ENCODE results near the gene PRG3. TPM values are rescaled to one million over a fixed set of nuclear protein-coding genes. Genes with fewer than 3 reads are reported as not detected.

Gene PRG3
- polyA plus RNA-seq, 3 donors, result not detected

DNA sequence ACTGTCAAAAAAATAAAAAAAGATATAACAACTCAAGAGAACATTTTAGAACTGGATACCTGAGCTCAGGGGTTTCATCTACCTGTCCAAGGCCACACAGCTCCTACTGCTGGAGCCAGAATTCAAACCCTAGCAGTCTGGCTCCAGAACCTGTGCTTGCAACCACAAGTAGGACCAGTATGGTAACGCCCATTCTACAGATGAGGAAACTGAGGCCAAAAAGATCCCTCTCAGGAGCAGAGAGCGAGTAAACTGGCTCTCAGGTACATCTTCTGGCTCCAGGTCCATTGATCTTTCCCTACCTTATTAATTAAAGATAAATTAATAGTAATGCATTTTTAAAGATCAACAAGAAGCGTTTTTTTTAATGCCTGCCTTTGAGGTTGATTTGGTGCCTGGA is 23.6 kb downstream of the PRG3 start:
- 80% methylated on average over 1 of the region's 3 CpGs for WGBS (ENCODE audit: insufficient coverage)
- no peak overlapping the region for H3K27ac Mint-ChIP-seq
- H3K9me3 Mint-ChIP-seq, result peaks cover 0 to 1% (median 0%) of the 10 kb centered on the region in 7 donors

DNA sequence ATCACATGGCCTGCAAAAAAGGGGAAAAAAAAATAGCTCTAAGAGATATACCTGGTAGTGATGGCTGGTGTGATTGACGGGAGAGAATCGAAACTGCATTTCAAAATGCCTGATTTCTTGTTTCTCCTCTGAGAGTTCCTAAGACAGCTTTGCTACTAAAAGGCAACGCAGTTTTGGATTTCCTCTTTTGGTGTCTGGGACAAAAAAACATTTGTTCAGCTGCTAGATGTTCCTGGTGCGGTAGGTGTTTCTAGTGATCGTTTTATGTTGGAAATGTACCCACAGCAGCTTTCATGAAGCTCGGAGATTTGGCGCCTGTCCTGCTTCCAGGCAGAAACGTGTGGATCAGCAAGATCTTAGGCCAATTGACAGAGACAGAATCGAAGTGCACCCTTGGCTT is 24.7 kb downstream of the PRG3 start:
- peak overlapping the region in 1 of 2 donors; percentile 33 for H3K27ac ChIP-seq (ENCODE audit: low read depth in 1 of 2, low read length in 2 of 2)
- H3K36me3 ChIP-seq (replicated peaks in 1 of 2; ENCODE audit: control insufficient read depth in 1 of 2, insufficient read depth in 2 of 2, low read length in 2 of 2), result no peaks in the 10 kb centered on the region
- H3K9me3 Mint-ChIP-seq, result peaks cover 0 to 4% (median 2%) of the 10 kb centered on the region in 7 donors
- peak overlapping the region; percentile 69 for H2AFZ ChIP-seq (ENCODE audit: insufficient read depth, low read depth, low read length, poor library complexity, severe bottlenecking)
- H3K27ac Mint-ChIP-seq, result peak overlapping the region in 6 of 7 donors; percentile 6 to 86 (median 49)
- H3K27me3 ChIP-seq (ENCODE audit: control insufficient read depth in 2 of 2, insufficient read depth in 2 of 2, low read length in 2 of 2), result no peaks in the 10 kb centered on the region
- WGBS (ENCODE audit: insufficient coverage), result 7% methylated on average over 9 of the region's 9 CpGs
- peak overlapping the region; percentile 52 for H3K4me2 ChIP-seq (replicated peaks; ENCODE audit: extremely low read depth, low read length, poor library complexity, severe bottlenecking)
- peak overlapping the region in 1 of 3 experiments; percentile 19 for H3K4me3 ChIP-seq (replicated peaks in 1 of 3; ENCODE audit: low read depth in 2 of 3, low read length in 3 of 3)
- no peaks in the 10 kb centered on the region for H4K20me1 ChIP-seq (ENCODE audit: insufficient read depth, low read length)
- H3K4me3 Mint-ChIP-seq, result peak overlapping the region in 1 of 2 donors; percentile 70
- peaks cover 25% of the 10 kb centered on the region for H3K4me1 Mint-ChIP-seq
- no peaks in the 10 kb centered on the region for H3K9me3 ChIP-seq (replicated peaks in 1 of 2; ENCODE audit: control insufficient read depth in 1 of 2, insufficient read depth in 1 of 2, low read length in 2 of 2)
- H3K79me2 ChIP-seq (ENCODE audit: insufficient read depth, low read length), result no peaks in the 10 kb centered on the region
- peak overlapping the region; percentile 0 for H3K9ac ChIP-seq (ENCODE audit: insufficient read depth, low read length, poor library complexity, severe bottlenecking)
- peak in 1 of 3 donors; percentile 33 for DNase-seq
- H3K36me3 Mint-ChIP-seq, result no peaks in the 10 kb centered on the region
- intact Hi-C loops (cut with micrococcal nuclease), result loop anchor here in 1 of 2 donors (10.0 kb wide), 1 partner anchor 289 kb away; the partner anchor contains the start of gene YPEL4
- TF ChIP-seq, protein P1, sequence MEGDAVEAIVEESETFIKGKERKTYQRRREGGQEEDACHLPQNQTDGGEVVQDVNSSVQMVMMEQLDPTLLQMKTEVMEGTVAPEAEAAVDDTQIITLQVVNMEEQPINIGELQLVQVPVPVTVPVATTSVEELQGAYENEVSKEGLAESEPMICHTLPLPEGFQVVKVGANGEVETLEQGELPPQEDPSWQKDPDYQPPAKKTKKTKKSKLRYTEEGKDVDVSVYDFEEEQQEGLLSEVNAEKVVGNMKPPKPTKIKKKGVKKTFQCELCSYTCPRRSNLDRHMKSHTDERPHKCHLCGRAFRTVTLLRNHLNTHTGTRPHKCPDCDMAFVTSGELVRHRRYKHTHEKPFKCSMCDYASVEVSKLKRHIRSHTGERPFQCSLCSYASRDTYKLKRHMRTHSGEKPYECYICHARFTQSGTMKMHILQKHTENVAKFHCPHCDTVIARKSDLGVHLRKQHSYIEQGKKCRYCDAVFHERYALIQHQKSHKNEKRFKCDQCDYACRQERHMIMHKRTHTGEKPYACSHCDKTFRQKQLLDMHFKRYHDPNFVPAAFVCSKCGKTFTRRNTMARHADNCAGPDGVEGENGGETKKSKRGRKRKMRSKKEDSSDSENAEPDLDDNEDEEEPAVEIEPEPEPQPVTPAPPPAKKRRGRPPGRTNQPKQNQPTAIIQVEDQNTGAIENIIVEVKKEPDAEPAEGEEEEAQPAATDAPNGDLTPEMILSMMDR (IDR thresholded peaks at IDR 0.05), result no peak
- H3K27me3 Mint-ChIP-seq (ENCODE audit: low read depth in 3 of 3), result peaks cover 0 to 3% (median 2%) of the 10 kb centered on the region in 3 donors
- peaks cover 26 to 29% of the 10 kb centered on the region in 2 donors for H3K4me1 ChIP-seq (ENCODE audit: control insufficient read depth in 1 of 2, insufficient read depth in 2 of 2, low read length in 2 of 2)

More for the DNA sequence above, 23.6 kb downstream of the PRG3 start:
- DNase-seq, result no peak
- no peak overlapping the region for H3K4me3 ChIP-seq (replicated peaks in 1 of 3; ENCODE audit: low read depth in 2 of 3, low read length in 3 of 3)
- no peaks in the 10 kb centered on the region for H3K79me2 ChIP-seq (ENCODE audit: insufficient read depth, low read length)
- H3K4me2 ChIP-seq (replicated peaks; ENCODE audit: extremely low read depth, low read length, poor library complexity, severe bottlenecking), result no peak overlapping the region
- Mint-ChIP-seq H3K4me1 (peaks cover 25% of the 10 kb centered on the region), H3K4me3 (no peak overlapping the region), H3K36me3 (no peaks in the 10 kb centered on the region), H3K27me3 (ENCODE audit: low read depth in 3 of 3) (peaks cover 0 to 3% (median 2%) of the 10 kb centered on the region in 3 donors)
- no peaks in the 10 kb centered on the region for H3K9me3 ChIP-seq (replicated peaks in 1 of 2; ENCODE audit: control insufficient read depth in 1 of 2, insufficient read depth in 1 of 2, low read length in 2 of 2)
- intact Hi-C loops (cut with micrococcal nuclease), result loop anchor here in 1 of 2 donors (10.0 kb wide), 1 partner anchor 287 kb away; the partner anchor contains the start of gene YPEL4
- H3K9ac ChIP-seq (ENCODE audit: insufficient read depth, low read length, poor library complexity, severe bottlenecking), result no peak overlapping the region
- peaks cover 26 to 29% of the 10 kb centered on the region in 2 donors for H3K4me1 ChIP-seq (ENCODE audit: control insufficient read depth in 1 of 2, insufficient read depth in 2 of 2, low read length in 2 of 2)
- TF ChIP-seq, protein P1 (IDR thresholded peaks at IDR 0.05), result no peak
- no peaks in the 10 kb centered on the region for H3K36me3 ChIP-seq (replicated peaks in 1 of 2; ENCODE audit: control insufficient read depth in 1 of 2, insufficient read depth in 2 of 2, low read length in 2 of 2)
- H3K27ac ChIP-seq (ENCODE audit: low read depth in 1 of 2, low read length in 2 of 2), result no peak overlapping the region
- no peak overlapping the region for H2AFZ ChIP-seq (ENCODE audit: insufficient read depth, low read depth, low read length, poor library complexity, severe bottlenecking)
- no peaks in the 10 kb centered on the region for H4K20me1 ChIP-seq (ENCODE audit: insufficient read depth, low read length)
- no peaks in the 10 kb centered on the region for H3K27me3 ChIP-seq (ENCODE audit: control insufficient read depth in 2 of 2, insufficient read depth in 2 of 2, low read length in 2 of 2)

All from CD14-positive monocyte (primary cell).